Calu3 (cell line): Measurements from ENCODE around the gene VPS13D. TPM values are rescaled to one million over a fixed set of nuclear protein-coding genes. Genes with fewer than 3 reads are reported as not detected.

Experiments used
- BruUV-seq: library from RNA; stranded (reverse); fragments of 400-500 nt; replicated peaks from 2 replicates; lab custom pipeline; 2021; lab: Mats Ljungman, UMichigan
- CTCF ChIA-PET: fragments of 300-600 bp; sonication (Branson Sonifier 250); formaldehyde crosslinking; loops from one replicate; lab custom pipeline; 2022; ENCODE audit warnings: antibody characterized with exemption; lab: Charles Lee
- DNase-seq: peaks from one replicate; pipeline ENCODE4 v3.0.0; 2022
- H3K27ac Mint-ChIP-seq: one replicate; pipeline ENCODE4 v1.8.0; 2022; ENCODE audit warnings: mixed read lengths; ENCODE audit not compliant: unreplicated experiment
- H3K27me3 Mint-ChIP-seq: one replicate; pipeline ENCODE4 v1.8.0; 2022; ENCODE audit warnings: mixed read lengths; ENCODE audit not compliant: unreplicated experiment
- H3K36me3 Mint-ChIP-seq: one replicate; pipeline ENCODE4 v1.8.0; 2022; ENCODE audit warnings: mild to moderate bottlenecking, moderate library complexity, mixed read lengths; ENCODE audit not compliant: insufficient read depth, unreplicated experiment
- H3K4me1 Mint-ChIP-seq: one replicate; pipeline ENCODE4 v1.8.0; 2022; ENCODE audit warnings: mild to moderate bottlenecking, low read depth, mixed read lengths; ENCODE audit not compliant: unreplicated experiment
- H3K4me3 Mint-ChIP-seq: one replicate; pipeline ENCODE4 v1.8.0; 2022; ENCODE audit warnings: mild to moderate bottlenecking, low read depth, moderate library complexity, mixed read lengths; ENCODE audit not compliant: unreplicated experiment
- H3K9me3 Mint-ChIP-seq: one replicate; pipeline ENCODE4 v1.8.0; 2022; ENCODE audit warnings: low read depth, mixed read lengths; ENCODE audit not compliant: unreplicated experiment
- CTCF ChIP-seq: fragments of 200-600 bp; IDR thresholded peaks from one replicate; pipeline ENCODE4 v1.8.0; 2022; ENCODE audit warnings: antibody characterized with exemption; ENCODE audit not compliant: unreplicated experiment
- intact Hi-C: fragments of 100-400 bp; cut with micrococcal nuclease; formaldehyde crosslinking; loops from one replicate; pipeline ENCODE4 v1.10.0; 2022; ENCODE audit not compliant: unreplicated experiment
- total RNA-seq: library from RNA; stranded (reverse); gene quantifications from 2 replicates; pipeline ENCODE4 v1.2.3, GENCODE V29; 2022

The VPS13D gene
- total RNA-seq, 1 experiment from 2014 or later: 30.6 TPM

GRCh38 chr1:12407962-12408454 lies 178.2 kb downstream of the VPS13D start:
- BruUV-seq: no TSS peak
- no peak overlapping the region for H3K4me3 Mint-ChIP-seq
- no peaks in the 10 kb centered on the region for H3K27me3 Mint-ChIP-seq
- peaks cover 14% of the 10 kb centered on the region for H3K36me3 Mint-ChIP-seq
- CTCF ChIA-PET: interaction anchor here (1.0 kb wide), 1 partner anchor 26 kb away, joined by 3 read pairs; no protein-coding TSS in a partner anchor
- intact Hi-C loops: no loop called here
- peaks cover 9% of the 10 kb centered on the region for H3K9me3 Mint-ChIP-seq
- peaks cover 9% of the 10 kb centered on the region for H3K4me1 Mint-ChIP-seq
- H3K27ac Mint-ChIP-seq: no peak overlapping the region
- TF ChIP-seq CTCF: no peak
- no peak for DNase-seq

GRCh38 chr1:12408662-12409061 lies 178.8 kb downstream of the VPS13D start:
- no peak for DNase-seq
- H3K4me1 Mint-ChIP-seq: peaks cover 9% of the 10 kb centered on the region
- intact Hi-C loops: no loop called here
- no peaks in the 10 kb centered on the region for H3K27me3 Mint-ChIP-seq
- peak overlapping the region; percentile 17 for H3K27ac Mint-ChIP-seq
- peaks cover 9% of the 10 kb centered on the region for H3K9me3 Mint-ChIP-seq
- TF ChIP-seq CTCF: no peak
- CTCF ChIA-PET: no interaction called here
- H3K36me3 Mint-ChIP-seq: peaks cover 12% of the 10 kb centered on the region
- no TSS peak for BruUV-seq
- no peak overlapping the region for H3K4me3 Mint-ChIP-seq

GRCh38 chr1:12409681-12410080 lies 179.9 kb downstream of the VPS13D start:
- Mint-ChIP-seq H3K9me3 (peaks cover 9% of the 10 kb centered on the region), H3K27ac (peak overlapping the region; percentile 58), H3K36me3 (peaks cover 9% of the 10 kb centered on the region), H3K4me3 (no peak overlapping the region), H3K27me3 (no peaks in the 10 kb centered on the region), H3K4me1 (peaks cover 9% of the 10 kb centered on the region)
- CTCF ChIA-PET: no interaction called here
- no TSS peak for BruUV-seq
- no peak for TF ChIP-seq CTCF
- DNase-seq: no peak
- intact Hi-C loops: no loop called here

GRCh38 chr1:12410351-12410750 lies 180.5 kb downstream of the VPS13D start:
- CTCF ChIA-PET: interaction anchor here (1.2 kb wide), 1 partner anchor 24 kb away, joined by 3 read pairs; no protein-coding TSS in a partner anchor
- peaks cover 9% of the 10 kb centered on the region for H3K4me1 Mint-ChIP-seq
- no peak for DNase-seq
- H3K27me3 Mint-ChIP-seq: no peaks in the 10 kb centered on the region
- intact Hi-C loops: no loop called here
- no peak overlapping the region for H3K4me3 Mint-ChIP-seq
- no peak for TF ChIP-seq CTCF
- BruUV-seq: no TSS peak
- peaks cover 4% of the 10 kb centered on the region for H3K36me3 Mint-ChIP-seq
- peaks cover 9% of the 10 kb centered on the region for H3K9me3 Mint-ChIP-seq
- no peak overlapping the region for H3K27ac Mint-ChIP-seq
